BJ (cell line): ENCODE results near the gene PERP. TPM values are rescaled to one million over a fixed set of nuclear protein-coding genes. Genes with fewer than 3 reads are reported as not detected.

Experiments used
- CTCF ChIA-PET: fragments of 350-600 bp; formaldehyde crosslinking; extraction: SDS; loops from one replicate; lab custom pipeline; 2021; ENCODE audit warnings: antibody characterized with exemption, inconsistent platforms; lab: Yijun Ruan, JAX
- POLR2A ChIA-PET: fragments of 300-600 bp; sonication (Branson Sonifier 250); formaldehyde crosslinking; extraction: SDS; loops from one replicate; lab custom pipeline; 2021; ENCODE audit warnings: antibody characterized with exemption; lab: Charles Lee
- DNase-seq: peaks from one replicate; pipeline ENCODE4 v3.0.0-alpha.2; 2011; ENCODE audit warnings: low read depth
- H3K27me3 ChIP-seq: 2 replicates; pipeline ENCODE4 v1.6.0; 2011; ENCODE audit warnings: low read length; ENCODE audit not compliant: control insufficient read depth, insufficient read depth
- H3K36me3 ChIP-seq: 2 replicates; pipeline ENCODE4 v1.5.1; 2011; ENCODE audit warnings: low read length; ENCODE audit not compliant: control insufficient read depth, insufficient read depth
- H3K4me3 ChIP-seq: 2 replicates; pipeline ENCODE4 v1.5.1; 2011; ENCODE audit warnings: low read depth, mild to moderate bottlenecking, control low read depth, low read length
- polyA plus RNA-seq: library from polyadenylated mRNA; depleted of rRNA; stranded (reverse); fragments of >200 nt; gene quantifications from 2 replicates; pipeline ENCODE4 v1.2.3, GENCODE V29; 2011
- TF ChIP-seq, protein P1 (sequence below): IDR thresholded peaks from 2 replicates; pipeline ENCODE4 v1.5.1; 2011; ENCODE audit warnings: low read depth, mild to moderate bottlenecking, control low read depth, inconsistent platforms, low read length, moderate library complexity; ENCODE audit not compliant: insufficient read depth

PERP gene
- polyA plus RNA-seq, 1 experiment = 47.5 TPM

DNA sequence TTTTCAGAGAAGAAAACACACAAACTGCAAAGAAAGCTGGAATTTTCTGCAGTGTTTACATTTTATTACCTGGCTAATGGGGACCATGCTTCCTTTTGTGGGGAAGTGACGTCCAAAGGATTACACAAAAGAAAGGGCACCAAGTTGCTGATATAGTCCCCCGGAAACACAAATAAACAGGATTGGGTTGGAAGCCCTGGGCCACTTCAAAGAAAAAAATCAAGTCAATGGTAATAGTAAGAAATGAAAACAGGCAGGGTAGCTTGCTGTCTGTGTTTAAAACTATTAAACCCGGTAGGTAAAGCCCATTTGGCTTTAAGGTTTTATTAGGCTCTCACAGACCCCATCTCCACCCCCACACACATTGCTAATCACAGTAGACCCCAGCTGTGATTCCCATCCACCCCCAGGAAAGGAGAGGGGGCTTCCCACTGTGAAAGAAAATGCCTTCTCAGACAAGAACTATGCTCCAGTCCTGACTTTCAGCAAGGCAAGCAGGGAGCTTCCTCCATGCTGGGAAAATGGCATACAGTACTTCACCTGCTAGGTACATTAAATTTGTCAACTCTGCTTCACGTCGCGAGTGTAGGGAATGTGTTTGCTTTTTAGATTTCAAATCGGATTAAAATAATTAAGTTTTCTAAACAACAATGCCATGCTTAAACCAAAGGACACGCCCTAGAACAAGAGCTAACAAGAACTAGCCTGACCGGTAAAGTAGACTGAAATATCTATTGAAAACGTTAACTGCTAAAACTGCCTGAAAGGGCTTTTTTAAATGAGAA lies 1.1 kb downstream of the PERP start:
- DNase-seq = no peak
- ChIA-PET POLR2A (no interaction called here), CTCF (interaction anchor here (0.9 to 3.4 kb wide), 6 partner anchors 9 to 298 kb away, joined by 3 to 48 read pairs (median 5); partner anchors contain the start of gene HEBP2)
- peaks cover 4% of the 10 kb centered on the region for H3K27me3 ChIP-seq
- peak overlapping the region; percentile 84 for H3K4me3 ChIP-seq
- TF ChIP-seq, protein P1, sequence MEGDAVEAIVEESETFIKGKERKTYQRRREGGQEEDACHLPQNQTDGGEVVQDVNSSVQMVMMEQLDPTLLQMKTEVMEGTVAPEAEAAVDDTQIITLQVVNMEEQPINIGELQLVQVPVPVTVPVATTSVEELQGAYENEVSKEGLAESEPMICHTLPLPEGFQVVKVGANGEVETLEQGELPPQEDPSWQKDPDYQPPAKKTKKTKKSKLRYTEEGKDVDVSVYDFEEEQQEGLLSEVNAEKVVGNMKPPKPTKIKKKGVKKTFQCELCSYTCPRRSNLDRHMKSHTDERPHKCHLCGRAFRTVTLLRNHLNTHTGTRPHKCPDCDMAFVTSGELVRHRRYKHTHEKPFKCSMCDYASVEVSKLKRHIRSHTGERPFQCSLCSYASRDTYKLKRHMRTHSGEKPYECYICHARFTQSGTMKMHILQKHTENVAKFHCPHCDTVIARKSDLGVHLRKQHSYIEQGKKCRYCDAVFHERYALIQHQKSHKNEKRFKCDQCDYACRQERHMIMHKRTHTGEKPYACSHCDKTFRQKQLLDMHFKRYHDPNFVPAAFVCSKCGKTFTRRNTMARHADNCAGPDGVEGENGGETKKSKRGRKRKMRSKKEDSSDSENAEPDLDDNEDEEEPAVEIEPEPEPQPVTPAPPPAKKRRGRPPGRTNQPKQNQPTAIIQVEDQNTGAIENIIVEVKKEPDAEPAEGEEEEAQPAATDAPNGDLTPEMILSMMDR = no peak
- no peaks in the 10 kb centered on the region for H3K36me3 ChIP-seq

DNA sequence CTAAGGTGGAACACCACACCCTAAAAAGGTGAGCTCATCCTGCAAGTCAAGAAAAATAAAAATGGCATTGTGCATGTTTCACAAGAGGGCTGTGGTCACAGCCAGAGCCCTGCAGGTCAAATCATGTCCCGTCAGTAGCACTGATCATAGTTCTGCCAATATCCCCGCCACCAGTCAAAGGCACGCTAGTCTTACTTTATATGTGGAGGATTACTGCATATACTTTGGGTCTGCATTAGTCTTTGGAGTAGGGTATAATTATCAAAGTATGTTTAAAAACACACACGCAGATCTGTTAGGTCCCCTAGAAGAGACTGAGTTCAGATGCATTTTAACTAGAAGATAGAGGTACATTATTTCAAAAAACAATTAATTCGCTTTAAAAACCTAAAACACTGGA lies 1.8 kb downstream of the PERP start:
- Histone ChIP-seq H3K27me3 (peaks cover 4% of the 10 kb centered on the region), H3K36me3 (no peaks in the 10 kb centered on the region), H3K4me3 (peak overlapping the region; percentile 84; the same call in 1 of the 2 replicates)
- ChIA-PET POLR2A (no interaction called here), CTCF (interaction anchor here (0.9 to 3.4 kb wide), 5 partner anchors 10 to 205 kb away, joined by 3 to 48 read pairs (median 7); no protein-coding TSS in a partner anchor)
- no peak for DNase-seq
- TF ChIP-seq, protein P1 = no peak

- DNase-seq = no peak
- TF ChIP-seq, protein P1 = no peak
- peaks cover 4% of the 10 kb centered on the region for H3K27me3 ChIP-seq
- ChIA-PET POLR2A (no interaction called here), CTCF (interaction anchor here (1.1 to 3.4 kb wide), 3 partner anchors 98 to 204 kb away, joined by 3 to 48 read pairs (median 24); no protein-coding TSS in a partner anchor)
- H3K36me3 ChIP-seq = no peaks in the 10 kb centered on the region
- no peak overlapping the region for H3K4me3 ChIP-seq
Observed at GRCh38 chr6:138104618-138105213, 2.5 kb downstream of the PERP start.

GRCh38 chr6:138103871-138104270 lies 3.3 kb downstream of the PERP start:
- TF ChIP-seq, protein P1 = no peak
- Histone ChIP-seq H3K27me3 (peaks cover 4% of the 10 kb centered on the region), H3K4me3 (no peak overlapping the region), H3K36me3 (no peaks in the 10 kb centered on the region)
- ChIA-PET POLR2A (no interaction called here), CTCF (interaction anchor here (3.4 kb wide), 1 partner anchor 101 kb away, joined by 48 read pairs; no protein-coding TSS in a partner anchor)
- DNase-seq = no peak
